ENCODE measurements around the gene FOXJ3. TPM values are rescaled to one million over a fixed set of nuclear protein-coding genes. Genes with fewer than 3 reads are reported as not detected.
A peak's percentile ranks its signal among the peaks of the same experiment; 100 is the strongest.

FOXJ3 gene
- total and polyA plus RNA-seq, 2 of the 13 experiments (the other 11 are each of a cell fraction or from before 2014, with no cell fraction given): 16.6 to 48.5 TPM

- TF ChIP-seq CENPT (CRISPR knock-in tag; IDR thresholded peaks at IDR 0.05; ENCODE audit: low read depth) (peak; percentile 90), ISL2 (CRISPR knock-in tag; IDR thresholded peaks at IDR 0.05) (peak; percentile 84), ZNF766 (CRISPR knock-in tag; IDR thresholded peaks at IDR 0.05; ENCODE audit: borderline replicate concordance) (peak; percentile 69), ZMYM4 (CRISPR knock-in tag; IDR thresholded peaks at IDR 0.05) (peak; percentile 97), ZFYVE20 (CRISPR knock-in tag; IDR thresholded peaks at IDR 0.05; ENCODE audit: borderline replicate concordance, low read depth) (0 out of 2 replicates have a peak, but pooled peaks have one; percentile 53), ELF1 (CRISPR knock-in tag; IDR thresholded peaks at IDR 0.05) (peak; percentile 75), DR1 (CRISPR knock-in tag; IDR thresholded peaks at IDR 0.05) (peak; percentile 82), ZNF629 (CRISPR knock-in tag; conservative IDR thresholded peaks at IDR 0.05) (peak; percentile 59), ZNF124 (CRISPR knock-in tag; IDR thresholded peaks at IDR 0.05) (no peak), ZNF652 (CRISPR knock-in tag; IDR thresholded peaks at IDR 0.05; ENCODE audit: borderline replicate concordance, low read depth) (0 out of 2 replicates have a peak, but pooled peaks have one; percentile 14), CHD4 (IDR thresholded peaks at IDR 0.05; ENCODE audit: borderline replicate concordance, low read length) (no peak), POLR2AphosphoS5 (IDR thresholded peaks at IDR 0.05; ENCODE audit: low read depth, low read length) (peak; percentile 82), SP140L (CRISPR knock-in tag; IDR thresholded peaks at IDR 0.05; ENCODE audit: borderline replicate concordance) (peak; percentile 43; the same call in 1 of the 2 replicates)
- TF ChIP-seq, protein P1, sequence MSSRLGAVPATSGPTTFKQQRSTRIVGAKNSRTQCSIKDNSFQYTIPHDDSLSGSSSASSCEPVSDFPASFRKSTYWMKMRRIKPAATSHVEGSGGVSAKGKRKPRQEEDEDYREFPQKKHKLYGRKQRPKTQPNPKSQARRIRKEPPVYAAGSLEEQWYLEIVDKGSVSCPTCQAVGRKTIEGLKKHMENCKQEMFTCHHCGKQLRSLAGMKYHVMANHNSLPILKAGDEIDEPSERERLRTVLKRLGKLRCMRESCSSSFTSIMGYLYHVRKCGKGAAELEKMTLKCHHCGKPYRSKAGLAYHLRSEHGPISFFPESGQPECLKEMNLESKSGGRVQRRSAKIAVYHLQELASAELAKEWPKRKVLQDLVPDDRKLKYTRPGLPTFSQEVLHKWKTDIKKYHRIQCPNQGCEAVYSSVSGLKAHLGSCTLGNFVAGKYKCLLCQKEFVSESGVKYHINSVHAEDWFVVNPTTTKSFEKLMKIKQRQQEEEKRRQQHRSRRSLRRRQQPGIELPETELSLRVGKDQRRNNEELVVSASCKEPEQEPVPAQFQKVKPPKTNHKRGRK (CRISPR knock-in tag; IDR thresholded peaks at IDR 0.05): no peak
- TF ChIP-seq, protein P2, sequence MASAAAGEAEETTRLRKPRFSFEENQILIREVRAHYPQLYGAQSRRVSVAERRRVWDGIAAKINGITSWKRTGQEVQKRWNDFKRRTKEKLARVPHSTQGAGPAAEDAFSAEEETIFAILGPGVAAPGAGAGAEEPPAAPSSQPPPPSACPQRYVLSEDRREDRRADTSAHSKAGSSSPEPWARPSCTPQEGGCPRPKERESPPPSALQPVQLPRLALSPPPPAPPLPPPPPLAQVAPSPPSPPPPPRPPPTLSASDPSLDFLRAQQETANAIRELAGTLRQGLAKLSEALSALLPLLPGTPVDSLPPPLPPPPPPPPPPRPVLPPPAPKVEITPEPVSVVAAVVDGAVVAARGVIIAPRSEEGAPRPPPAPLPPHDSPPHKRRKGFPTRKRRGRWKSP (CRISPR knock-in tag; IDR thresholded peaks at IDR 0.05): peak; percentile 76; the same call in 1 of the 2 replicates
- TF ChIP-seq, protein P3, sequence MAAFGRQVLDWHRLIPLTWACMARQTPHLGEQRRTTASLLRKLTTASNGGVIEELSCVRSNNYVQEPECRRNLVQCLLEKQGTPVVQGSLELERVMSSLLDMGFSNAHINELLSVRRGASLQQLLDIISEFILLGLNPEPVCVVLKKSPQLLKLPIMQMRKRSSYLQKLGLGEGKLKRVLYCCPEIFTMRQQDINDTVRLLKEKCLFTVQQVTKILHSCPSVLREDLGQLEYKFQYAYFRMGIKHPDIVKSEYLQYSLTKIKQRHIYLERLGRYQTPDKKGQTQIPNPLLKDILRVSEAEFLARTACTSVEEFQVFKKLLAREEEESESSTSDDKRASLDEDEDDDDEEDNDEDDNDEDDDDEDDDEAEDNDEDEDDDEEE (CRISPR knock-in tag; IDR thresholded peaks at IDR 0.05): 0 out of 2 replicates have a peak, but pooled peaks have one; percentile 47
- TF ChIP-seq, protein P4, sequence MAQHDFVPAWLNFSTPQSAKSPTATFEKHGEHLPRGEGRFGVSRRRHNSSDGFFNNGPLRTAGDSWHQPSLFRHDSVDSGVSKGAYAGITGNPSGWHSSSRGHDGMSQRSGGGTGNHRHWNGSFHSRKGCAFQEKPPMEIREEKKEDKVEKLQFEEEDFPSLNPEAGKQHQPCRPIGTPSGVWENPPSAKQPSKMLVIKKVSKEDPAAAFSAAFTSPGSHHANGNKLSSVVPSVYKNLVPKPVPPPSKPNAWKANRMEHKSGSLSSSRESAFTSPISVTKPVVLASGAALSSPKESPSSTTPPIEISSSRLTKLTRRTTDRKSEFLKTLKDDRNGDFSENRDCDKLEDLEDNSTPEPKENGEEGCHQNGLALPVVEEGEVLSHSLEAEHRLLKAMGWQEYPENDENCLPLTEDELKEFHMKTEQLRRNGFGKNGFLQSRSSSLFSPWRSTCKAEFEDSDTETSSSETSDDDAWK (CRISPR knock-in tag; IDR thresholded peaks at IDR 0.05): no peak
- TF ChIP-seq, protein P5, sequence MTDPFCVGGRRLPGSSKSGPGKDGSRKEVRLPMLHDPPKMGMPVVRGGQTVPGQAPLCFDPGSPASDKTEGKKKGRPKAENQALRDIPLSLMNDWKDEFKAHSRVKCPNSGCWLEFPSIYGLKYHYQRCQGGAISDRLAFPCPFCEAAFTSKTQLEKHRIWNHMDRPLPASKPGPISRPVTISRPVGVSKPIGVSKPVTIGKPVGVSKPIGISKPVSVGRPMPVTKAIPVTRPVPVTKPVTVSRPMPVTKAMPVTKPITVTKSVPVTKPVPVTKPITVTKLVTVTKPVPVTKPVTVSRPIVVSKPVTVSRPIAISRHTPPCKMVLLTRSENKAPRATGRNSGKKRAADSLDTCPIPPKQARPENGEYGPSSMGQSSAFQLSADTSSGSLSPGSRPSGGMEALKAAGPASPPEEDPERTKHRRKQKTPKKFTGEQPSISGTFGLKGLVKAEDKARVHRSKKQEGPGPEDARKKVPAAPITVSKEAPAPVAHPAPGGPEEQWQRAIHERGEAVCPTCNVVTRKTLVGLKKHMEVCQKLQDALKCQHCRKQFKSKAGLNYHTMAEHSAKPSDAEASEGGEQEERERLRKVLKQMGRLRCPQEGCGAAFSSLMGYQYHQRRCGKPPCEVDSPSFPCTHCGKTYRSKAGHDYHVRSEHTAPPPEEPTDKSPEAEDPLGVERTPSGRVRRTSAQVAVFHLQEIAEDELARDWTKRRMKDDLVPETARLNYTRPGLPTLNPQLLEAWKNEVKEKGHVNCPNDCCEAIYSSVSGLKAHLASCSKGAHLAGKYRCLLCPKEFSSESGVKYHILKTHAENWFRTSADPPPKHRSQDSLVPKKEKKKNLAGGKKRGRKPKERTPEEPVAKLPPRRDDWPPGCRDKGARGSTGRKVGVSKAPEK (CRISPR knock-in tag; IDR thresholded peaks at IDR 0.05; ENCODE audit: borderline replicate concordance): 0 out of 2 replicates have a peak, but pooled peaks have one; percentile 30
- TF ChIP-seq, protein P6, sequence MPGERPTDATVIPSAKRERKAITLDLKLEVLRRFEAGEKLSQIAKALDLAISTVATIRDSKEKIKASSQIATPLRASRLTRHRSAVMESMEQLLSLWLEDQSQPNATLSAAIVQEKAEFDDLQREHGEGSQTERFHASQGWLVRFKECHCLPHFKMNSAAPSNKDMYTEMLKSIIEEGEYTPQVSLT (CRISPR knock-in tag; IDR thresholded peaks at IDR 0.05; ENCODE audit: borderline replicate concordance, low read depth): no peak
Measured at GRCh38 chr1:42335050-42335808, at the start of gene FOXJ3 (continued).
